ENCODE results near the gene RESP18. TPM values are rescaled to one million over a fixed set of nuclear protein-coding genes. Genes with fewer than 3 reads are reported as not detected.

The RESP18 gene
- total and polyA plus RNA-seq, 2 donors (not counting 1 experiment from before 2014, with no cell fraction given) = not detected

DNA sequence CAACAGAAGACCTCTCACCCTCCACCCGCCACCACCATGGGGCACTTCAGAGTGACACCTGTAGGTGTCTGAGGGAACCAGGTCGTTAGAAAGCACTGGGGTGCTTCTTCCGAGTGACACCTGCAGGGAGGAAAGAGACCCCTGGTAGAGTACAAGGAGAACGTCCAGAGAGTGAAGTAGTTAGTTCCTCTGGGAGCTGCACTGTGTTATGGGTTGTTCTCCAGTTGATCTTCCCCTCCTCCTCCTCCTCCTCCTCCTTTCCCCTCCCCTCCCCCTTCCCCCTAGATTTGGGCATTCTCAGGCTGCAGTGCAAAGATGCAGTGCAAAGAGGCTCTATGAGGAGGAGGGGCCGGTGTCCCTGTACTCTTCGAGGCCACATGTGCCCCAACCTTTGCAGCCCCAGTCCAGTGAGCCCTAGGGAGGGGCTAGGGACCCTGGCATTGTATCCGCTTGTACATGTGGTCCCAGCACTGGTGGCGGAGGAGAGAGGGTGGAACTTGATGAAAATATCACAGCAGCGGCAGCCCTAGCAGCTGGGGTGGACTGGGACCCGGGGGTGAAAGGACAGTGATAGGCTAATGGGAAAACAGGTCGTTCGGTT, 52.5 kb downstream of the RESP18 start:
- TF ChIP-seq, protein P1, sequence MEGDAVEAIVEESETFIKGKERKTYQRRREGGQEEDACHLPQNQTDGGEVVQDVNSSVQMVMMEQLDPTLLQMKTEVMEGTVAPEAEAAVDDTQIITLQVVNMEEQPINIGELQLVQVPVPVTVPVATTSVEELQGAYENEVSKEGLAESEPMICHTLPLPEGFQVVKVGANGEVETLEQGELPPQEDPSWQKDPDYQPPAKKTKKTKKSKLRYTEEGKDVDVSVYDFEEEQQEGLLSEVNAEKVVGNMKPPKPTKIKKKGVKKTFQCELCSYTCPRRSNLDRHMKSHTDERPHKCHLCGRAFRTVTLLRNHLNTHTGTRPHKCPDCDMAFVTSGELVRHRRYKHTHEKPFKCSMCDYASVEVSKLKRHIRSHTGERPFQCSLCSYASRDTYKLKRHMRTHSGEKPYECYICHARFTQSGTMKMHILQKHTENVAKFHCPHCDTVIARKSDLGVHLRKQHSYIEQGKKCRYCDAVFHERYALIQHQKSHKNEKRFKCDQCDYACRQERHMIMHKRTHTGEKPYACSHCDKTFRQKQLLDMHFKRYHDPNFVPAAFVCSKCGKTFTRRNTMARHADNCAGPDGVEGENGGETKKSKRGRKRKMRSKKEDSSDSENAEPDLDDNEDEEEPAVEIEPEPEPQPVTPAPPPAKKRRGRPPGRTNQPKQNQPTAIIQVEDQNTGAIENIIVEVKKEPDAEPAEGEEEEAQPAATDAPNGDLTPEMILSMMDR (IDR thresholded peaks at IDR 0.05) = peak; percentile 67
- TF ChIP-seq EZH2 (IDR thresholded peaks at IDR 0.05; ENCODE audit: borderline replicate concordance, insufficient read depth, low read depth, low read length, poor library complexity, severe bottlenecking) = no peak
- Histone ChIP-seq H3K36me3 (replicated peaks in 1 of 2; ENCODE audit: control extremely low read depth in 1 of 2, control insufficient read depth in 1 of 2, extremely low read depth in 1 of 2, insufficient read depth in 2 of 2, low read length in 1 of 2) (peaks cover 2 to 50% of the 10 kb centered on the region in 2 experiments), H3K27ac (ENCODE audit: low read length in 2 of 2) (peak overlapping the region; percentile 98 to 100), H3K9ac (ENCODE audit: low read length) (peak overlapping the region; percentile 98), H4K20me1 (ENCODE audit: control insufficient read depth, insufficient read depth, low read length, poor library complexity, severe bottlenecking) (peaks cover 42% of the 10 kb centered on the region), H3K4me3 (ENCODE audit: control extremely low read depth in 1 of 5, extremely low read depth in 1 of 5, insufficient read depth in 1 of 5, low read depth in 2 of 5, low read length in 4 of 5) (peak overlapping the region; percentile 49 to 80 (median 72)), H3K27me3 (replicated peaks in 1 of 4; ENCODE audit: control extremely low read depth in 1 of 4, control insufficient read depth in 3 of 4, insufficient read depth in 4 of 4, low read length in 3 of 4) (no peaks in the 10 kb centered on the region), H2AFZ (ENCODE audit: insufficient read depth, low read depth, low read length, poor library complexity, severe bottlenecking) (peak overlapping the region; percentile 45), H3K9me3 (ENCODE audit: control extremely low read depth in 1 of 3, control insufficient read depth in 2 of 3, insufficient read depth in 1 of 3, low read length in 2 of 3) (no peaks in the 10 kb centered on the region), H3K4me2 (replicated peaks; ENCODE audit: low read depth, low read length, poor library complexity, severe bottlenecking) (peak overlapping the region; percentile 93), H3K4me1 (ENCODE audit: control insufficient read depth in 2 of 2, insufficient read depth in 2 of 2, low read length in 2 of 2) (peaks cover 32 to 48% of the 10 kb centered on the region in 2 donors), H3K79me2 (ENCODE audit: control insufficient read depth, insufficient read depth, low read length) (peaks cover 23% of the 10 kb centered on the region)
- ATAC-seq (ENCODE audit: low read depth) (no peak), DNase-seq (no peak)
- H3K27ac Mint-ChIP-seq = peak overlapping the region; percentile 96
- H3K4me3 Mint-ChIP-seq = peak overlapping the region; percentile 92
- intact Hi-C loops (cut with micrococcal nuclease) = loop anchor here (1.0 to 10.0 kb wide), 13 partner anchors 14 to 399 kb away; partner anchors contain the start of genes ABCB6, ANKZF1, ATG9A and CNPPD1
- POLR2A ChIA-PET = interaction anchor here (0.6 to 7.2 kb wide), 10 partner anchors 14 to 1079 kb away, joined by 3 to 106 read pairs (median 14); partner anchors contain the start of genes CNPPD1, DNPEP, GLB1L and RETREG2
- H3K9me3 Mint-ChIP-seq (ENCODE audit: insufficient read depth) = no peaks in the 10 kb centered on the region
- no peaks in the 10 kb centered on the region for H3K27me3 Mint-ChIP-seq
- WGBS (ENCODE audit: insufficient coverage) = 57% methylated on average over 8 of the region's 12 CpGs
- H3K4me1 Mint-ChIP-seq = peaks cover 45% of the 10 kb centered on the region
- CTCF ChIA-PET = interaction anchor here (0.8 to 15.8 kb wide), 11 partner anchors 13 to 121 kb away, joined by 3 to 239 read pairs (median 17); partner anchors contain the start of genes ANKZF1, ATG9A, CNPPD1 and GLB1L
